ENCODE measurements around the gene RXYLT1.

- TF ChIP-seq REST (IDR thresholded peaks at IDR 0.05; ENCODE audit: insufficient read depth in 1 of 2, low read depth in 2 of 2, low read length in 2 of 2), result no peak
- TF ChIP-seq POLR2AphosphoS5 (IDR thresholded peaks at IDR 0.05; ENCODE audit: low read depth, low read length), result no peak
- TF ChIP-seq TAF1 (IDR thresholded peaks at IDR 0.05; ENCODE audit: borderline replicate concordance, insufficient read depth, low read length), result no peak
- TF ChIP-seq SIN3A (IDR thresholded peaks at IDR 0.05; ENCODE audit: borderline replicate concordance, insufficient read depth, low read length), result no peak
- TF ChIP-seq FOXP2 (optimal IDR thresholded peaks at IDR 0.05; ENCODE audit: borderline replicate concordance, extremely low read depth, extremely low read length, insufficient read depth), result no peak
Measured at GRCh38 chr12:63820427-63820826, 40.7 kb downstream of the RXYLT1 start.

Data from PFSK-1 (cell line).